Cardiac septum (tissue), 1 donor: Measurements from ENCODE around the gene GRIN2A. TPM values are rescaled to one million over a fixed set of nuclear protein-coding genes. Genes with fewer than 3 reads are reported as not detected.

Experiments
- DNase-seq: peaks from one replicate; pipeline ENCODE4 v3.0.0-alpha.2; 2020; ENCODE audit warnings: low spot score
- intact Hi-C: fragments of 100-400 bp; cut with DNase I; formaldehyde crosslinking; loops from one replicate; pipeline ENCODE4 v1.14.0; 2022
- total RNA-seq: library from RNA; stranded (reverse); fragmentation: NEBNext Ultra II Directional; extraction: Animal tissue kit (Norgen Biotek cat#: 25700); gene quantifications from one replicate; pipeline ENCODE4 v1.2.1, GENCODE V29; 2021
- donor health status: DM: no; HTN: no; CAD: no.

The GRIN2A gene
- total RNA-seq, 1 donor from 2014 or later, result 1.1 TPM

DNA sequence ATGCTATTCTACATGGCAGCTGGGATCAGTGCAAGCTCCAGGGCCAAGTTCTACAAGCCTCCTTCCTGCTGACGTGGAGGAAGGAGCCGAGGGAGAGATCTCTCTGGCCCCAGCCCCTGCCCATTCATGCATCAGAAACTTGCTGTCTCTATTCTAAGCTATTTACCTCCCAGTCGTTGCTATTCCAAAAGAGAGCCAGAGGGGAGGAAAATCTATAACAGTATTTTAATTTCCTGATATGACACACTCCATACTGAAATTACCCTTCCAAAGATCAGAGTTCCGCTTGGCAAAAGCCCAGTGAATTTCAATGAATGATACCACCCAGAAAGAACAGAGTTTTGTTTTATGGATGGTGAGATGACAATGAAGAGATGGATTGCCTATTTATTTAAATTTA, 133.4 kb downstream of the GRIN2A start:
- no peak for DNase-seq
- intact Hi-C loops, result no loop called here

GRCh38 chr16:10045947-10046346, 136.3 kb downstream of the GRIN2A start:
- DNase-seq, result no peak
- intact Hi-C loops, result no loop called here

- intact Hi-C loops, result no loop called here
- DNase-seq, result no peak
Measured at GRCh38 chr16:10045291-10045775, 136.9 kb downstream of the GRIN2A start.

- intact Hi-C loops, result no loop called here
- DNase-seq, result no peak
Measured at GRCh38 chr16:10040136-10041080, 141.8 kb downstream of the GRIN2A start.

- DNase-seq, result no peak
- intact Hi-C loops, result loop anchor here (10.0 kb wide), 1 partner anchor 145 kb away; the partner anchor contains the start of gene GRIN2A
Measured at GRCh38 chr16:10039220-10040096, 142.8 kb downstream of the GRIN2A start.

DNA sequence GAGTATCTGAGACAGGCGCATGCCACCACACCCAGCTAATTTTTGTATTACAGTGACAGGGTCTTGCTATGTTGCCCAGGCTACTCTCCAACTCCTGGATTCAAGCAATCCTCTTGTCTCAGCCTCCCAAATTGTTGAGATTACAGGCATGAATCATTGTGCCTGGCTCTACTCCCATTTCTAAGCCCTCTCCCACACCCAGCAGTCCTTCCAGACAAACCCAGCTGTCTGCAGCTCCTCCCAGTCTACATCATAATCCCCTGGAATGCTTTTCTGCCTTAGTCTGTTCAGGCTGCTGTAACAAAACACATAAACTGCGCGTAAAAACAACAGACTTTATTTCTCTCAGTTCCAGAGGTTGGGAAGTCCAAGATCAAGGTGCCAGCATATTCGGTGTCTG, 144.5 kb downstream of the GRIN2A start:
- no peak for DNase-seq
- intact Hi-C loops, result loop anchor here (10.0 kb wide), 1 partner anchor 147 kb away; the partner anchor contains the start of gene GRIN2A

- intact Hi-C loops, result loop anchor here (10.0 kb wide), 1 partner anchor 148 kb away; the partner anchor contains the start of gene GRIN2A
- no peak for DNase-seq
Measured at GRCh38 chr16:10036956-10037355, 145.3 kb downstream of the GRIN2A start.

- DNase-seq, result no peak
- intact Hi-C loops, result loop anchor here (10.0 kb wide), 1 partner anchor 151 kb away; the partner anchor contains the start of gene GRIN2A
Measured at GRCh38 chr16:10033556-10033955, 148.7 kb downstream of the GRIN2A start.

DNA sequence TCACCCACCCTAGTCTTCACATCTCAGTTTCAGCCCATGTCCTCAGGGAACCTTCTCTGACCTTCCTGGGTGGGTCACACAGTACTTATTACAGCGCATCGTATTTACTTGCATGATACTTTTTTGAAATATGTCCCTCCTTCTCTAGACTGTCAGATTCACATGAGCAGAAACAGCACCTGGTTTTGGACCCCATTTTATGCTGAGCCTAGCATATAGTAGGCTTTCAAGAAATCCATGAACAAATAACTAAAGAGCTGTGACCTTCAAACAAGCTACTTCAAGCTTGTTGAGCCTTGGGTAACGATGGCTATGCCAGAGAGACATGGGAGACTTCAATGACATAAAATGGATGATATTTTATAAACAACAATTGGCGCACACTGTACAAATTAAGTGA, 150.3 kb downstream of the GRIN2A start:
- no peak for DNase-seq
- intact Hi-C loops, result loop anchor here (10.0 kb wide), 1 partner anchor 153 kb away; the partner anchor contains the start of gene GRIN2A

DNA sequence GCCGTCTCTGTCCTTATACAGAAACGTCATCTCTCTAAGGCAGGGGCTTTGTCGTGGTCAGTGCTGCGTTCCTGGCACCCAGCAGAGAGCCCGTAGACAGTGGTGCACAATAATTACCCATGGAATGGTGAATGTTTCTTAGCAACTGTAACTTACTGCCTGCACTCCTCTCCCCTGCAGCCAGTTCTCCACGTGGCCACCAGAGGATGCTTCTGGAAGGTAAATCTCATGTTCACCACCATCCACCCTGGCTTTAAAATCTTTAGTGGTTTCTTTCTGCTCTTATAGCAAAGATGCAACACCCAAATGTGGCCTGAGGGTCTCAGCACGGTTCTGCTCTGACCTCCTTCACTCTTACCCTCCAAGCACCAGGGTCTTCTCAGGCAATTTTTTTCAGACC, 150.8 kb downstream of the GRIN2A start:
- intact Hi-C loops, result loop anchor here (10.0 kb wide), 1 partner anchor 153 kb away; the partner anchor contains the start of gene GRIN2A
- DNase-seq, result no peak

DNA sequence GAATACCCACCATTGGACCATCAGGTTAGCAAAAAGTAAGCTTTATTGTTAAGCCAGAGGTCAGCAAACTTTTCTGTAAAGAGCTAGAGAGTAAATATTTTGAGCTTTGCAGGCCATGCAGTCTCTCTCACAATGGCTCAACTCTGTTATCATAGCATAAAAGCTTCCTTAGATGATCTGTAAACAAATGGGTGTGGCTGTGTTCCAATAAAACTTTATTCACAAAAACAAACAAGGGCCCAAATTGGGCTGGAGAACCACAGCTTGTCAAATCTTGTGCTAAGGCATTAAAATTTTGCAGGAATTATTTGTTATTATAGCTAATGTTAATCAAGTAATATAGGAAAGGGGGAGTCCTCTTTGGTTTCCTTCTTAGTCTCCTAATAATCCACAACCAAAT, 153.6 kb downstream of the GRIN2A start:
- DNase-seq, result no peak
- intact Hi-C loops, result no loop called here

GRCh38 chr16:10027553-10027952, 154.7 kb downstream of the GRIN2A start:
- no peak for DNase-seq
- intact Hi-C loops, result no loop called here

GRCh38 chr16:10026593-10026992, 155.6 kb downstream of the GRIN2A start:
- intact Hi-C loops, result no loop called here
- DNase-seq, result no peak

DNA sequence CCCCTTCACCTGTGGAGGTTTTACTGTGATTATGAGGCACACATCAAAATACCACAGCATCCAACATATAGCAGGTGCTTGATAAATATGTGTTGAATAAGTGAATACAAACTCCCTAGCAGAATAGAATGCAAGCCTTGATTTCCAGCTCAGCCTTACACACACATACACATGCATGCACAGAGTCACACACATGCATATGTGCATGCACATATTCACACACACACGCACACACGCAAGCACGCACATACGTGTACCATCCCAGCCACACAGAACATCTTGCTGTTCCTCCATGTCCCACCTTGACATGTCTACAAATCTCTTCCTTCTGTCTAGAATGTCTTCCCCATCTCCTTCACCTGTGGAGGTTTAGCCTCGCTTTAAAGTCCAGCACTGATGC, 160.1 kb downstream of the GRIN2A start:
- intact Hi-C loops, result no loop called here
- no peak for DNase-seq

- intact Hi-C loops, result no loop called here
Measured at GRCh38 chr16:10020866-10021265, 161.4 kb downstream of the GRIN2A start.

DNA sequence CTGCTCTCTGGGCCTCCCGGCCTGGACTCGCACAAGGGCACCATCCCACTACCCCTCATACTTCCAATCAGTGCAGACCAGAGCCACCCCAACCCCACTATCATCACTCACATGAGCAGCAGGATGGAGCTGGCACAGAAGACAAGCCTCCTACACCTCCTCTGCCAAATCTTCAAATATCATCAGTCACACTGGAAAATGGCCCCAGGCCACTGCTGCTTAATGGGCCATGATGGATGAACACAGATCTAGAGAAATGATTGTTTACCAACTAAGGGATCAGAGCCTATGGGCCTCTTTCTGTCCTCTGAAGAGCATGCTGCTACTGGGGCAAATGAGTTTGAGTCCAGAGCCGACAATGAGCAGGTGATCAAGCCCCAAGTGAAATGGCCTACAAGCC, 165.5 kb downstream of the GRIN2A start:
- no peak for DNase-seq
- intact Hi-C loops, result no loop called here

More at GRCh38 chr16:10020866-10021265, 161.4 kb downstream of the GRIN2A start:
- DNase-seq, result no peak

DNA sequence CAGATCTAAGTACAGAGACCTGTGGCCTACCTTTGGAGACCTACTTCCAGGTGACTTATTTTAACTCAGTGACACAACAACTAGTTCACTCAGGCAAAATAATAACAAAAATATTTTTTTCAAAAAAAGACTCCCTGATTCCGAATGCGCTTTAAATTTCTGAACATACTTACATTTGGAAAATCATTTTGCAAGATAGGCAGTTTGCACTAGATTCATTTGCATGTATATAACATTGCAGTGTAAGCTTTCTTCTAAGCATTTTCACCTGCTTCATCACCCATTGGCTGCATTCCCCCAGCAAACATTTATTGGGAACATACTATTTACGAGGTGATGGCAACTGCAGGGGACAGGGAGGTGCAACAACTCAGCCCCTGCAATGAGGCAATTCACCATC, 166.8 kb downstream of the GRIN2A start:
- no peak for DNase-seq
- intact Hi-C loops, result no loop called here

DNA sequence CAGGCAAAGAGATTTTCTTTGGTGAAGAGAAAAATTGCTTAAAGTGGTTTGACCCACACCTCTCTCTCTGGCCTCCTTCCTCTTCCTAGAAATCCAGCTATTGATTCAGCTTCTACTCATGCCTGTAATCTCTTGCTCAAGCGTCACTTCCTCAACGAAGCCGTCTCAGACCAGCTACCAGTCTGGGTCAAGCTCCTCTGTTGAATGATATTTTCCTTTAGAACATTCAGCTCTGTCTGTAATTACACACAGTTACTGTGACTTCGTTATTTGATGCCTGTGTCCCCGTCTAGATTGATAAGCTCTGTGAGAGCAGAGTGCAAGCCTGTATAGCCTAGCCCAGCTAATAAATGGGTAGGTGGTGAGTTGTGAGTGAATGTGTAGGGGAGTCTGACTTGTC, 168.5 kb downstream of the GRIN2A start:
- intact Hi-C loops, result no loop called here
- no peak for DNase-seq

GRCh38 chr16:10013364-10013763, 168.9 kb downstream of the GRIN2A start:
- intact Hi-C loops, result no loop called here
- DNase-seq, result no peak

DNA sequence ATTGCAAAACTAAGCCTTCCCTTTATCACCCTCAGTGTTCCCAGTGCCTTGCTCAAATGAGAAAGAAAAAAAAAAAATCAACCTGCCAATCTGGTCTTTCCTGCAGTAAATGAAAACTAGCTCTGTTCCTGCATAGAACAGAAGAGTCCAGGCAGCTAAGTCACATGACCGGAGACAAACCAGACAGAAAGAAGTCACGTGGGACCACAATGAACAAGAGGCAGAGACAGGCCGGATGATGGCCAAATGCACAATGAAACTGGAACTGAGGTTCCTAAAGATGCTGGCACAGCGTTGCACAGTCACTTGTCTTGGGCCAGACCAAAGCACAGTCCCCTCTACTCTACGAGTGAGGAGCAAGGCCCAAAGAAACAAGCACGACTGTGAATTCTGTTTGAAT, 172.5 kb downstream of the GRIN2A start:
- intact Hi-C loops, result no loop called here
- no peak for DNase-seq
